Measurements from ENCODE around the gene GPR179.

DNA sequence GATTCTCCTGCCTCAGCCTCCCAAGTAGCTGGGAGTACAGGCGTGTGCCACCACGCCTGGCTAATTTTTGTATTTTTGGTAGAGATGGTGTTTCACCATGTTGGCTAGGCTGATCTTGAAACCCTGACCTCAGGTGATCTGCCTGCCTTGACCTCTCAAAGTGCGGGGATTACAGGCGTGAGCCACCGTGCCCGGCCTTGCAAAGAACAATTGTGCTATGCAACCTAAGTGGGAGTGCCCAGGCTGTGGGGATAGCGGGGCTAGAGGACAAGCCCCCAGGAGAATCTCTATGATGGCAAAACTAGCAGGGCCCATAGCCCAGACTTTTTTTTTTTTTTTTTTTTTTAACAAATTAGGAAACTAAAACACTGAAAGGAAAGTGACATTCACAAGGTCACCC is 2.0 kb upstream of the GPR179 start:
- TF ChIP-seq, protein P1, sequence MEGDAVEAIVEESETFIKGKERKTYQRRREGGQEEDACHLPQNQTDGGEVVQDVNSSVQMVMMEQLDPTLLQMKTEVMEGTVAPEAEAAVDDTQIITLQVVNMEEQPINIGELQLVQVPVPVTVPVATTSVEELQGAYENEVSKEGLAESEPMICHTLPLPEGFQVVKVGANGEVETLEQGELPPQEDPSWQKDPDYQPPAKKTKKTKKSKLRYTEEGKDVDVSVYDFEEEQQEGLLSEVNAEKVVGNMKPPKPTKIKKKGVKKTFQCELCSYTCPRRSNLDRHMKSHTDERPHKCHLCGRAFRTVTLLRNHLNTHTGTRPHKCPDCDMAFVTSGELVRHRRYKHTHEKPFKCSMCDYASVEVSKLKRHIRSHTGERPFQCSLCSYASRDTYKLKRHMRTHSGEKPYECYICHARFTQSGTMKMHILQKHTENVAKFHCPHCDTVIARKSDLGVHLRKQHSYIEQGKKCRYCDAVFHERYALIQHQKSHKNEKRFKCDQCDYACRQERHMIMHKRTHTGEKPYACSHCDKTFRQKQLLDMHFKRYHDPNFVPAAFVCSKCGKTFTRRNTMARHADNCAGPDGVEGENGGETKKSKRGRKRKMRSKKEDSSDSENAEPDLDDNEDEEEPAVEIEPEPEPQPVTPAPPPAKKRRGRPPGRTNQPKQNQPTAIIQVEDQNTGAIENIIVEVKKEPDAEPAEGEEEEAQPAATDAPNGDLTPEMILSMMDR (IDR thresholded peaks at IDR 0.05), result no peak
- no peak for TF ChIP-seq EP300 (IDR thresholded peaks at IDR 0.05)
